Measurements from ENCODE around the gene FGF4.

DNA sequence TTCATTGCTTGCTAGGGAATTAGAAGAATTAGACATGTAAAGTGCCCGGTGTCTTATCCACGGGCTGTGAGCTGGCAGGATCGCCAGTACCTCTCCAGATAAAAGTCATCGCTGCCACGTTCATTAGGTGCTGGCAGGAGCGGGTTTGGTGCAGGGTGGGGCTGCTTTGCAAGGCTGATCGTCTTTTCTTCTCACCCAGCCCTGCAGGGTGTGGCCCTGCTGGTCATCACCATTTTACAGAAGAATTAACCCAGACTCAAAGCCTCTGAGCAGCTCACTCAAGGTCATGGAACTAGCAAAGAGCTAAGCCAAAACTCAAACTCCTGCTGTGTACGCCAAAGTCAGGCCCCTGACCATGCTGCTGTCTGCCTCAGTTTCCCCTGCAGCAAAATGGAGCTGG is 6.1 kb upstream of the FGF4 start:
- TF ChIP-seq, protein P1, sequence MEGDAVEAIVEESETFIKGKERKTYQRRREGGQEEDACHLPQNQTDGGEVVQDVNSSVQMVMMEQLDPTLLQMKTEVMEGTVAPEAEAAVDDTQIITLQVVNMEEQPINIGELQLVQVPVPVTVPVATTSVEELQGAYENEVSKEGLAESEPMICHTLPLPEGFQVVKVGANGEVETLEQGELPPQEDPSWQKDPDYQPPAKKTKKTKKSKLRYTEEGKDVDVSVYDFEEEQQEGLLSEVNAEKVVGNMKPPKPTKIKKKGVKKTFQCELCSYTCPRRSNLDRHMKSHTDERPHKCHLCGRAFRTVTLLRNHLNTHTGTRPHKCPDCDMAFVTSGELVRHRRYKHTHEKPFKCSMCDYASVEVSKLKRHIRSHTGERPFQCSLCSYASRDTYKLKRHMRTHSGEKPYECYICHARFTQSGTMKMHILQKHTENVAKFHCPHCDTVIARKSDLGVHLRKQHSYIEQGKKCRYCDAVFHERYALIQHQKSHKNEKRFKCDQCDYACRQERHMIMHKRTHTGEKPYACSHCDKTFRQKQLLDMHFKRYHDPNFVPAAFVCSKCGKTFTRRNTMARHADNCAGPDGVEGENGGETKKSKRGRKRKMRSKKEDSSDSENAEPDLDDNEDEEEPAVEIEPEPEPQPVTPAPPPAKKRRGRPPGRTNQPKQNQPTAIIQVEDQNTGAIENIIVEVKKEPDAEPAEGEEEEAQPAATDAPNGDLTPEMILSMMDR (IDR thresholded peaks at IDR 0.05) = no peak
- TF ChIP-seq POLR2A (IDR thresholded peaks at IDR 0.05) = no peak
- no peak for TF ChIP-seq EP300 (IDR thresholded peaks at IDR 0.05)
